ENCODE data around the gene KRTAP3-2.

DNA sequence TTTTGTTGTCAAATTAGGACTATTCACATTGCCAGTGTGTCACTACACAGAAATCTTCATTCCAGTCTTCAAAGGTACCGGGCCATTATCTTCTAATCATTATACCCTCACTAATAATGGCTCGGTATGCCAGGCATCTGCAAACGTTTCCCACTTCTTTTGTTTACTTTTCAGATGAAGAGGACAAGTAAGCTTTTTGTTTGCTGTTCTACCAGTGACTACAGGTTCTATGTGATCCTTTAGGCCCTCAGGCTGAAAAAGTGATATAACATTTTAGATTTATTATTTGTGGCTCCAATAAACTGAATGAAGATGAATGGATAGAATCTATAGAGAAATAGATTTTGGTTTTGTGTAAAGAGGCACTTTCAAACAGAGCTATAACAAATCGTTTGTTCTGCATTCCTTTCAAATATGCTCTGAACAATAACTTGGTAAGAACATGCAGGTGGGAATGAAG is 9.6 kb upstream of the KRTAP3-2 start:
- TF ChIP-seq, protein P1, sequence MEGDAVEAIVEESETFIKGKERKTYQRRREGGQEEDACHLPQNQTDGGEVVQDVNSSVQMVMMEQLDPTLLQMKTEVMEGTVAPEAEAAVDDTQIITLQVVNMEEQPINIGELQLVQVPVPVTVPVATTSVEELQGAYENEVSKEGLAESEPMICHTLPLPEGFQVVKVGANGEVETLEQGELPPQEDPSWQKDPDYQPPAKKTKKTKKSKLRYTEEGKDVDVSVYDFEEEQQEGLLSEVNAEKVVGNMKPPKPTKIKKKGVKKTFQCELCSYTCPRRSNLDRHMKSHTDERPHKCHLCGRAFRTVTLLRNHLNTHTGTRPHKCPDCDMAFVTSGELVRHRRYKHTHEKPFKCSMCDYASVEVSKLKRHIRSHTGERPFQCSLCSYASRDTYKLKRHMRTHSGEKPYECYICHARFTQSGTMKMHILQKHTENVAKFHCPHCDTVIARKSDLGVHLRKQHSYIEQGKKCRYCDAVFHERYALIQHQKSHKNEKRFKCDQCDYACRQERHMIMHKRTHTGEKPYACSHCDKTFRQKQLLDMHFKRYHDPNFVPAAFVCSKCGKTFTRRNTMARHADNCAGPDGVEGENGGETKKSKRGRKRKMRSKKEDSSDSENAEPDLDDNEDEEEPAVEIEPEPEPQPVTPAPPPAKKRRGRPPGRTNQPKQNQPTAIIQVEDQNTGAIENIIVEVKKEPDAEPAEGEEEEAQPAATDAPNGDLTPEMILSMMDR (conservative IDR thresholded peaks at IDR 0.05; ENCODE audit: low read length): no peak
- TF ChIP-seq EZH2phosphoT487 (IDR thresholded peaks at IDR 0.05; ENCODE audit: borderline replicate concordance, low read depth, low read length): no peak

All from OCI-LY7 (cell line).